ENCODE results near the gene POLR3GL.

DNA sequence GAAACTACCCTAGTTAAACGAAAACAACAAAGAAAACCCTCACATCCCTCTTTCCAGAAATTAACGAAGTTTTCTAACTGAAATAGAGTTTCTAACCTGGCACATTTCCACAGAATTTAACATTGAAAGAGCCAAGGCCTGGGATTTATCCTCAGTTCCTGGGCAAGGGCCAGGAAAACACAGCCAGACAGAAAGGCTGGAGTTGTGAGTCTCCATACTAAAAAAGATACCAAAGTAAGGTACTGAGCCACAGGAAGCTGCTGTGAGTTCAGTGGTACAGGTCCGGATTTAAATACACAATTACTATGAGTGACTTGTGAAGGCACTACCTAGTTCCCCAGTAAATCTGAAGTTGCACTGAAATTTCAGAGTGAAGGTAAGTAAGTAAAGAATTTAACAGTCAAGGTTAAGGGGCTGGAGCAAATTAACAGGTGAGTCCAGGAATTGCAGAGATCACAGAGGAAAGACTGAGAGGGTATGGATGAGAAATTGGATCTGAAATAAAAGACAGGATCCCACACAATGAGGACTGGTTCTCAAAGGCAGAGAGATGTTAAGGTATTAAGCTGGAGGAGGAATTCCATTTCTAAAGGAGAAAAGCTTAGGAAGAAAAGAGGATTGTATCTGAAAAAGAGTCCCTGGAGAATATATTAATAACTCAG, 7.6 kb upstream of the POLR3GL start:
- TF ChIP-seq, protein P1, sequence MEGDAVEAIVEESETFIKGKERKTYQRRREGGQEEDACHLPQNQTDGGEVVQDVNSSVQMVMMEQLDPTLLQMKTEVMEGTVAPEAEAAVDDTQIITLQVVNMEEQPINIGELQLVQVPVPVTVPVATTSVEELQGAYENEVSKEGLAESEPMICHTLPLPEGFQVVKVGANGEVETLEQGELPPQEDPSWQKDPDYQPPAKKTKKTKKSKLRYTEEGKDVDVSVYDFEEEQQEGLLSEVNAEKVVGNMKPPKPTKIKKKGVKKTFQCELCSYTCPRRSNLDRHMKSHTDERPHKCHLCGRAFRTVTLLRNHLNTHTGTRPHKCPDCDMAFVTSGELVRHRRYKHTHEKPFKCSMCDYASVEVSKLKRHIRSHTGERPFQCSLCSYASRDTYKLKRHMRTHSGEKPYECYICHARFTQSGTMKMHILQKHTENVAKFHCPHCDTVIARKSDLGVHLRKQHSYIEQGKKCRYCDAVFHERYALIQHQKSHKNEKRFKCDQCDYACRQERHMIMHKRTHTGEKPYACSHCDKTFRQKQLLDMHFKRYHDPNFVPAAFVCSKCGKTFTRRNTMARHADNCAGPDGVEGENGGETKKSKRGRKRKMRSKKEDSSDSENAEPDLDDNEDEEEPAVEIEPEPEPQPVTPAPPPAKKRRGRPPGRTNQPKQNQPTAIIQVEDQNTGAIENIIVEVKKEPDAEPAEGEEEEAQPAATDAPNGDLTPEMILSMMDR (IDR thresholded peaks at IDR 0.05 in 2 of 3, conservative IDR thresholded peaks at IDR 0.05 in 1 of 3; ENCODE audit: control insufficient read depth in 2 of 3, extremely low read depth in 1 of 3, insufficient read depth in 1 of 3, low read depth in 3 of 3, low read length in 3 of 3): no peak
- TF ChIP-seq SRF (IDR thresholded peaks at IDR 0.05; ENCODE audit: low read depth in 2 of 2, low read length in 2 of 2) (no peak), STAT1 (conservative IDR thresholded peaks at IDR 0.05) (no peak), SP1 (IDR thresholded peaks at IDR 0.05; ENCODE audit: low read depth, low read length) (no peak), KAT2A (conservative IDR thresholded peaks at IDR 0.05; ENCODE audit: control insufficient read depth, low read depth, low read length) (no peak)
- TF ChIP-seq, protein P2, sequence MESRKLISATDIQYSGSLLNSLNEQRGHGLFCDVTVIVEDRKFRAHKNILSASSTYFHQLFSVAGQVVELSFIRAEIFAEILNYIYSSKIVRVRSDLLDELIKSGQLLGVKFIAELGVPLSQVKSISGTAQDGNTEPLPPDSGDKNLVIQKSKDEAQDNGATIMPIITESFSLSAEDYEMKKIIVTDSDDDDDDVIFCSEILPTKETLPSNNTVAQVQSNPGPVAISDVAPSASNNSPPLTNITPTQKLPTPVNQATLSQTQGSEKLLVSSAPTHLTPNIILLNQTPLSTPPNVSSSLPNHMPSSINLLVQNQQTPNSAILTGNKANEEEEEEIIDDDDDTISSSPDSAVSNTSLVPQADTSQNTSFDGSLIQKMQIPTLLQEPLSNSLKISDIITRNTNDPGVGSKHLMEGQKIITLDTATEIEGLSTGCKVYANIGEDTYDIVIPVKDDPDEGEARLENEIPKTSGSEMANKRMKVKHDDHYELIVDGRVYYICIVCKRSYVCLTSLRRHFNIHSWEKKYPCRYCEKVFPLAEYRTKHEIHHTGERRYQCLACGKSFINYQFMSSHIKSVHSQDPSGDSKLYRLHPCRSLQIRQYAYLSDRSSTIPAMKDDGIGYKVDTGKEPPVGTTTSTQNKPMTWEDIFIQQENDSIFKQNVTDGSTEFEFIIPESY (IDR thresholded peaks at IDR 0.05): no peak

All from GM12878 (cell line).